ENCODE measurements around the gene MPHOSPH9.

MPHOSPH9 gene

GRCh38 chr12:123129621-123130020 is 103.3 kb downstream of the MPHOSPH9 start:
- no peak for TF ChIP-seq CTCF (IDR thresholded peaks at IDR 0.05; ENCODE audit: low read depth, low read length, missing control alignments)
- H3K4me3 ChIP-seq (ENCODE audit: low read depth, low read length), result no peak overlapping the region
- DNase-seq (ENCODE audit: low read depth), result no peak

- H3K4me3 ChIP-seq (ENCODE audit: low read depth, low read length), result no peak overlapping the region
- TF ChIP-seq CTCF (IDR thresholded peaks at IDR 0.05; ENCODE audit: low read depth, low read length, missing control alignments), result no peak
- DNase-seq (ENCODE audit: low read depth), result no peak
These were observed 105.8 kb downstream of the MPHOSPH9 start for GRCh38 chr12:123127182-123127495.

GRCh38 chr12:123126294-123127181 is 106.4 kb downstream of the MPHOSPH9 start:
- TF ChIP-seq CTCF (IDR thresholded peaks at IDR 0.05; ENCODE audit: low read depth, low read length, missing control alignments), result peak; percentile 7
- DNase-seq (ENCODE audit: low read depth), result no peak
- H3K4me3 ChIP-seq (ENCODE audit: low read depth, low read length), result no peak overlapping the region

- TF ChIP-seq CTCF (IDR thresholded peaks at IDR 0.05; ENCODE audit: low read depth, low read length, missing control alignments), result no peak
- no peak overlapping the region for H3K4me3 ChIP-seq (ENCODE audit: low read depth, low read length)
- no peak for DNase-seq (ENCODE audit: low read depth)
These were observed 110.3 kb downstream of the MPHOSPH9 start for GRCh38 chr12:123122626-123123025.

- H3K4me3 ChIP-seq (ENCODE audit: low read depth, low read length), result no peak overlapping the region
- no peak for DNase-seq (ENCODE audit: low read depth)
- TF ChIP-seq CTCF (IDR thresholded peaks at IDR 0.05; ENCODE audit: low read depth, low read length, missing control alignments), result no peak
These were observed 111.3 kb downstream of the MPHOSPH9 start for GRCh38 chr12:123121670-123122069.

- no peak for DNase-seq (ENCODE audit: low read depth)
- TF ChIP-seq CTCF (IDR thresholded peaks at IDR 0.05; ENCODE audit: low read depth, low read length, missing control alignments), result no peak
These were observed 112.3 kb downstream of the MPHOSPH9 start for GRCh38 chr12:123120452-123121166.

More at GRCh38 chr12:123120452-123121166, 112.3 kb downstream of the MPHOSPH9 start:
- no peak overlapping the region for H3K4me3 ChIP-seq (ENCODE audit: low read depth, low read length)

Data from GM12864 (cell line).